CD4-positive, CD25-positive, alpha-beta regulatory T cell (primary cell): ENCODE data around the gene DNAJC4. TPM values are rescaled to one million over a fixed set of nuclear protein-coding genes. Genes with fewer than 3 reads are reported as not detected.

Experiments
- ATAC-seq, 2 donors: fragments of 150-1000 bp; cut with Tn5 transposase; one replicate each; pipeline ENCODE4 v1.10.0; 2021; ENCODE audit warnings: low read depth in 2 of 2, moderate number of reproducible peaks in 2 of 2, moderate library complexity in 1 of 2
- DNase-seq, 3 donors: peaks; one replicate each; pipeline versions ENCODE4 v3.0.0 to v3.0.0-alpha.2; 2012 to 2022; ENCODE audit warnings: mixed read lengths in 1 of 3
- H3K27ac ChIP-seq: one replicate; pipeline ENCODE4 v1.7.0; 2013; ENCODE audit warnings: mild to moderate bottlenecking, low read length; ENCODE audit not compliant: insufficient read depth, poor library complexity, severe bottlenecking
- H3K27me3 ChIP-seq: one replicate; pipeline ENCODE4 v1.7.0; 2013; ENCODE audit warnings: low read length; ENCODE audit not compliant: control insufficient read depth, insufficient read depth
- H3K36me3 ChIP-seq: one replicate; pipeline ENCODE4 v1.7.0; 2013; ENCODE audit warnings: mild to moderate bottlenecking, low read length, moderate library complexity; ENCODE audit not compliant: control insufficient read depth, insufficient read depth
- H3K4me1 ChIP-seq: 2 replicates; pipeline ENCODE4 v1.7.0; 2013; ENCODE audit warnings: mild to moderate bottlenecking, low read length; ENCODE audit not compliant: insufficient read depth, control insufficient read depth, poor library complexity, severe bottlenecking
- H3K4me3 ChIP-seq: one replicate; pipeline ENCODE4 v1.7.0; 2013; ENCODE audit warnings: low read depth, mild to moderate bottlenecking, low read length, moderate library complexity
- H3K9me3 ChIP-seq, 2 experiments: 1 replicate in 1 of 2; 2 replicates in 1 of 2; pipeline ENCODE4 v1.7.0; 2013; ENCODE audit warnings: low read length in 2 of 2, mild to moderate bottlenecking in 1 of 2, moderate library complexity in 1 of 2; ENCODE audit not compliant: control insufficient read depth in 2 of 2
- H3K27ac Mint-ChIP-seq, 3 donors: one replicate each; pipeline ENCODE4 v1.8.0; 2020 to 2022; ENCODE audit warnings: mild to moderate bottlenecking in 3 of 3, mixed read lengths in 3 of 3, moderate library complexity in 2 of 3
- H3K27me3 Mint-ChIP-seq: one replicate; pipeline ENCODE4 v1.8.0; 2022; ENCODE audit warnings: mild to moderate bottlenecking, mixed read lengths
- H3K36me3 Mint-ChIP-seq: one replicate; pipeline ENCODE4 v1.8.0; 2020; ENCODE audit warnings: mixed read lengths
- H3K4me1 Mint-ChIP-seq, 4 donors: one replicate each; pipeline ENCODE4 v1.8.0; 2020 to 2022; ENCODE audit warnings: mixed read lengths in 4 of 4, mild to moderate bottlenecking in 1 of 4
- H3K4me3 Mint-ChIP-seq, 4 donors: one replicate each; pipeline ENCODE4 v1.8.0; 2020 to 2022; ENCODE audit warnings: mild to moderate bottlenecking in 4 of 4, mixed read lengths in 4 of 4, moderate library complexity in 3 of 4
- H3K9me3 Mint-ChIP-seq, 7 donors: one replicate each; pipeline ENCODE4 v1.8.0; 2020 to 2022; ENCODE audit warnings: mixed read lengths in 7 of 7, mild to moderate bottlenecking in 3 of 7, moderate library complexity in 2 of 7
- polyA plus RNA-seq, 4 donors: library from polyadenylated mRNA; unstranded; fragments of 300-500 nt; fragmentation: Illumina TruSeq; gene quantifications; one replicate each; pipeline ENCODE4 v1.2.3, GENCODE V29; 2021
- total RNA-seq: library from RNA; stranded (reverse); gene quantifications from one replicate; pipeline ENCODE4 v1.2.3, GENCODE V29; 2022

Gene DNAJC4
- total and polyA plus RNA-seq, 5 donors from 2014 or later: 18.1 to 41.9 (median 22.0) TPM

DNA sequence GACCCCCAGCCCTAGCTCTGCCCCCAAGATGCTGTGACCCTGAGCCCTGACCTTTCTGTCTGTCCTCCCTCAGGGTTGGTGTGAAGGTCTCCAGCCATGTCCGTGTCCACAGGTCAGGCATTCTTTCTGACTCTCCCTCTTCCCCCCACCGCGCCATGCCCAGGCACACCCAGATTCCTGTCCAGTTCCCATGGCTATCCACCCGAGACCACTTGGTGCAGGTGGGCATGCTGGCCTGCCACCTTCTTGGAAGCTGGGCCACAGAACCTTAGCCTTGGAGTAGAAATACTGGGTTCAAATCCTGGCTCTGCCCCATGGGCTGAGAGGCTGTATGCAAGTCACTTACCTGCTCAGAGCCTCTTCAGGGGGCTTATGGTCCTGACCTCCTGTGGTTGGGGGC, 18.7 kb downstream of the DNAJC4 start:
- Mint-ChIP-seq H3K9me3 (peaks cover 0 to 2% (median 0%) of the 10 kb centered on the region in 7 donors), H3K27me3 (no peaks in the 10 kb centered on the region), H3K27ac (peak overlapping the region in 1 of 3 donors; percentile 76), H3K4me3 (peak overlapping the region; percentile 22 to 92 (median 36)), H3K36me3 (no peaks in the 10 kb centered on the region), H3K4me1 (peaks cover 0 to 45% (median 13%) of the 10 kb centered on the region in 4 donors)
- DNase-seq: no peak
- Histone ChIP-seq H3K9me3 (no peaks in the 10 kb centered on the region), H3K36me3 (no peaks in the 10 kb centered on the region), H3K4me3 (no peak overlapping the region), H3K27me3 (no peaks in the 10 kb centered on the region), H3K4me1 (peaks cover 57% of the 10 kb centered on the region), H3K27ac (no peak overlapping the region)
- ATAC-seq: no peak

DNA sequence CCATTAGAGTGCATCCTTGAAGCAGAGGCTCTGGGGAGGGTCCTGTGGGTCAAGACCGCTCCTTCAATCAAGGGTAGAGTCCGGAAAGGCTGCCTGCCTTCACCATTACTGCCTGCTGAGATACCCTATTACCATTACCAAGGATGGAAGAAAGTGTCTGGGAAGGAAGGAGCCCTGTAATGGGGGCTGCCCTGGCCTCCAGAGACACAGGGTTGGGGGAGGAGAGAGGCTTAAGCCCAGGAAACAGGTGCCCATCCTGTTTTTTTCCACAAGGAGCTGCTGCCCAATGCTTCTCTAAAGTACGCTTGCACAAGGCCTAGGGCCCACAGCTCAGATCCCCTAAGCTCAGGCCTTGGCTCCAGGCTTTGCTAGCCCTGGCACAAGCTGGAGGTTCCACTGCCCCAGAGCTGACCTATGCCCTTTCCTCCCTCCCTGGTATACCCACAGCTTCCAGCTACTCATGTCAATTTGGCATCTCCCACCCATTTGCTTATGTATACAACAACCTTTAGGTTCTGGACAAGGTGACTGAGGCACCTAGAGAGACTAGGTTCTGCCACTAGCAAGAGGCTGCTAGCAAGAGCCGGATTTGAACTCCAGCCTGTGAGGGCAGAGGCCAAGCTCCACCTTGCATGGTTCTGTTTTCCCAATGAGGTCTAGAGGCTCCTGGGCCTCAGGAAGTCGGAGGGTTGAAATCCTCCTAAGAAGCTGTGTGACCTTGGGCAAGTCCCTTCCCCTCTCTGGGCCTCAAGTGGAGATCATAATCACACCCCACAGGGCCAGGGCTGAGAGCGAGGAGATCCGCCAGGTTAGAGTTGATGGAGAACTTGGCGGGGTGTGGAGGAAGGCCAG, 19.4 kb downstream of the DNAJC4 start:
- Histone ChIP-seq H3K36me3 (no peaks in the 10 kb centered on the region), H3K27ac (no peak overlapping the region), H3K27me3 (no peaks in the 10 kb centered on the region), H3K4me3 (no peak overlapping the region), H3K4me1 (peaks cover 50% of the 10 kb centered on the region), H3K9me3 (no peaks in the 10 kb centered on the region)
- DNase-seq (no peak), ATAC-seq (no peak)
- Mint-ChIP-seq H3K27ac (peak overlapping the region in 2 of 3 donors; percentile 56 to 69), H3K9me3 (peaks cover 0 to 2% (median 0%) of the 10 kb centered on the region in 7 donors), H3K27me3 (no peaks in the 10 kb centered on the region), H3K4me1 (peaks cover 0 to 43% (median 13%) of the 10 kb centered on the region in 4 donors), H3K36me3 (no peaks in the 10 kb centered on the region), H3K4me3 (peak overlapping the region; percentile 55 to 90 (median 68))

DNA sequence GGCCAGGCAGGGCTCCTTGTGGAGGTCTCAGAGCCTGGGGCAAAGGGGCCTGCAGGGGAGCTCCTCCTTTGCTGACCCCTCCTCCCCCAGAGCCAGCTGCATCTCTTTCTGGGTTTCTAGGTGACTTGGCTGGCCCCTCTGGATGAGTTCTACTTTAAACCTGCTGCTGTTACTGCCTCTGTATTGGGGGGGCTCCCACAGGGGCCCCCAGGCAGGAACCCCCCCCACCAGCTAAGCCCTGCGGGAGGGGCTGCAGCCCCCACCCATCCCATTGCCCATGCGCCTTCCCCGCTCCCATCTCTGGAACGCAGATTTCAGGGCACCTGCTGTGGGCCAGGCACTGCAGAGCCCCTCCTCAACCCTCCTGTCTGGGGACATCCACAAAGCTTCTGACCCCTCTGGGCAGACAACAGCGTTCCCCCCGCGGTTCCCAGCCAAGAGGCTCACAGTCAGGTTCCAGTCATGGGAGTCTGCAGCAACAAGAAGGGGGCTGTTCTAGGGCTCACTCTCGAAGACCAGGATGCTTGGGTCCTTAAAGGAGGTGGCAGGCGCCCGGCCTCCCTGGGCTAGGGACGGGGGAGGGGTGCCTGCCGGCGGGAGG, 20.2 kb downstream of the DNAJC4 start:
- Histone ChIP-seq H3K27me3 (no peaks in the 10 kb centered on the region), H3K27ac (no peak overlapping the region), H3K36me3 (no peaks in the 10 kb centered on the region), H3K4me3 (no peak overlapping the region), H3K9me3 (no peaks in the 10 kb centered on the region), H3K4me1 (peaks cover 43% of the 10 kb centered on the region)
- DNase-seq (no peak), ATAC-seq (no peak)
- H3K36me3 Mint-ChIP-seq: no peaks in the 10 kb centered on the region
- peaks cover 0 to 36% (median 13%) of the 10 kb centered on the region in 4 donors for H3K4me1 Mint-ChIP-seq
- H3K27me3 Mint-ChIP-seq: no peaks in the 10 kb centered on the region
- no peak overlapping the region for H3K27ac Mint-ChIP-seq
- peaks cover 0 to 2% (median 0%) of the 10 kb centered on the region in 7 donors for H3K9me3 Mint-ChIP-seq
- H3K4me3 Mint-ChIP-seq: peak overlapping the region in 3 of 4 donors; percentile 50 to 90 (median 86)

- peaks cover 0 to 2% (median 0%) of the 10 kb centered on the region in 7 donors for H3K9me3 Mint-ChIP-seq
- no peaks in the 10 kb centered on the region for H3K9me3 ChIP-seq
- no peaks in the 10 kb centered on the region for H3K27me3 ChIP-seq
- H3K4me3 ChIP-seq: no peak within 1 kb of the TSS
- no peak within 1 kb of the TSS for H3K27ac ChIP-seq
- H3K4me3 Mint-ChIP-seq: peak within 1 kb of the TSS; percentile 86 to 94 (median 90)
- ATAC-seq: peak; percentile 62 to 69
- H3K27me3 Mint-ChIP-seq: no peaks in the 10 kb centered on the region
- peak; percentile 40 to 59 (median 49) for DNase-seq
- H3K4me1 ChIP-seq: peaks cover 36% of the 10 kb centered on the region
- H3K27ac Mint-ChIP-seq: peak within 1 kb of the TSS in 2 of 3 donors; percentile 36 to 38
- H3K4me1 Mint-ChIP-seq: peaks cover 0 to 29% (median 11%) of the 10 kb centered on the region in 4 donors
- H3K36me3 Mint-ChIP-seq: no peaks in the 10 kb centered on the region
- H3K36me3 ChIP-seq: no peaks in the 10 kb centered on the region
Measured at GRCh38 chr11:64251016-64251752, 20.8 kb downstream of the DNAJC4 start, which contains the start of gene PLCB3. PLCB3 (plus strand) TSS chr11:64251530; CDS start chr11:64251650, 120 bp downstream.

DNA sequence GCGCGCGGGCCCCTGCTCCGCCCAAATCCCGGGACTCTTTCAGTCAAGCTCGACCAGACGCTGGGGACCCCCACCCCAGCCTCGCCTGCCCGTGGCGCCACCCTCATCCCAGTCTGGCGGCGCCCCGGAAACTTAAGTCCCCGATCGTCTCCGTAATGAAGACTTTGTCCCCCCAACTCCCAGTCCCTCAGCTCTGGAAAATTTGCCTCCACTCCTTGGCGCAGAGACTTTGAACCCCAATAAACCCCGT, 21.3 kb downstream of the DNAJC4 start:
- no peak overlapping the region for H3K27ac Mint-ChIP-seq
- no peak for ATAC-seq

DNA sequence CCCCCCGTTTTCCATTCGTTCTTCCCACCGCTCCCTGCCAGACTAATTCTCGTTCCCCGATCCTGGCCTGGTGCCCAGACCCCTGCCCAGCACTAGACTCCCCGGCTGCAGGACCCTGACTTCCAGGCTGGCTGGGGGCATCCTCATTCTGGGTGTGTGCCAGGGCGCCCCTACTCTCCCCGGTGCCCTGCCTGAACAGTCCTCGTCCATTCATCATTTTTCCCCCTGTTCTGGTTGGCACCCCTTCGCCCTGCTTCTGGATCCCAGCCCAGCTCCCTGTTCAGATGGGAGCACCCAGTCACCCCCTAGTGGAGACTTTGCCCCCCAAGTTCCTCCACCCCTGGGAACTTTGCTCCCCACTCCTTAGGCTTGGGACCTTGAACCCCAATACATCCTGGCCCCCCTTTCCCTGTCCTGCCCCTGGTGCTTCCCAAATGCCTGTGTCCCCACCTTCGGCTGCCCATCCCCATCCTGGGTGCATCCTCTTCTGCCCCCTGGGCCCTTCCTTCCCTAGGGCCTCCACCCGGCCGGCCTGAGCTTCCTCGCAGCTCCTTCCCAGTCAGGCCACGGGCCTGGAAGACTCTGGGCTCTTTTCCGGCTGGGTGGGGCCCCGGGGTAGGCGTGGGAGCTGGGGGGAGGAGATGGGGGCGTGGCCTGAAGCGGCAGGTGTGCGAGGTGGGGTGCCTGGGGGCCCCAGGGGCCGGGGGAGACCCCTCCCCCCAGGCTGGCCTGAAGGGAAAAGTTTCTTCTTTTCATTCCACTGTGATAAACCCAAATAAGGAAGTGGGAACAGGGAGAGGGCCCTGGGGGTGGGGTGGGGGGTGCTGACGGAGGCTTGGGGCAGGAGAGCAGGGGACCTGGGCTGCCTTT, 21.9 kb downstream of the DNAJC4 start:
- H3K4me3 ChIP-seq: no peak overlapping the region
- peak overlapping the region; percentile 77 to 92 (median 87) for H3K4me3 Mint-ChIP-seq
- H3K27ac ChIP-seq: no peak overlapping the region
- no peaks in the 10 kb centered on the region for H3K27me3 Mint-ChIP-seq
- peaks cover 0 to 29% (median 11%) of the 10 kb centered on the region in 4 donors for H3K4me1 Mint-ChIP-seq
- H3K36me3 Mint-ChIP-seq: no peaks in the 10 kb centered on the region
- no peaks in the 10 kb centered on the region for H3K27me3 ChIP-seq
- peaks cover 31% of the 10 kb centered on the region for H3K4me1 ChIP-seq
- H3K9me3 Mint-ChIP-seq: peaks cover 0 to 2% (median 0%) of the 10 kb centered on the region in 7 donors
- no peaks in the 10 kb centered on the region for H3K36me3 ChIP-seq
- no peaks in the 10 kb centered on the region for H3K9me3 ChIP-seq
- no peak for ATAC-seq
- no peak for DNase-seq
- peak overlapping the region in 1 of 3 donors; percentile 36 for H3K27ac Mint-ChIP-seq

More for the DNA sequence above, 21.3 kb downstream of the DNAJC4 start:
- Histone ChIP-seq H3K27me3 (no peaks in the 10 kb centered on the region), H3K36me3 (no peaks in the 10 kb centered on the region), H3K4me3 (no peak overlapping the region), H3K4me1 (peaks cover 36% of the 10 kb centered on the region), H3K27ac (no peak overlapping the region), H3K9me3 (no peaks in the 10 kb centered on the region)
- Mint-ChIP-seq H3K9me3 (peaks cover 0 to 2% (median 0%) of the 10 kb centered on the region in 7 donors), H3K4me3 (peak overlapping the region; percentile 77 to 92 (median 87)), H3K36me3 (no peaks in the 10 kb centered on the region), H3K4me1 (peaks cover 0 to 29% (median 11%) of the 10 kb centered on the region in 4 donors), H3K27me3 (no peaks in the 10 kb centered on the region)
- peak in 1 of 3 donors; percentile 24 for DNase-seq

GRCh38 chr11:64253043-64253442, 22.7 kb downstream of the DNAJC4 start:
- no peak for ATAC-seq
- Mint-ChIP-seq H3K4me3 (peak overlapping the region in 3 of 4 donors; percentile 54 to 68 (median 65)), H3K9me3 (peaks cover 0 to under 1% (median 0%) of the 10 kb centered on the region in 7 donors), H3K4me1 (peaks cover 0 to 27% (median 8%) of the 10 kb centered on the region in 4 donors), H3K27me3 (no peaks in the 10 kb centered on the region), H3K36me3 (no peaks in the 10 kb centered on the region), H3K27ac (peak overlapping the region in 1 of 3 donors; percentile 3)
- DNase-seq: no peak
- H3K36me3 ChIP-seq: no peaks in the 10 kb centered on the region
- no peaks in the 10 kb centered on the region for H3K9me3 ChIP-seq
- H3K4me3 ChIP-seq: no peak overlapping the region
- peaks cover 24% of the 10 kb centered on the region for H3K4me1 ChIP-seq
- H3K27me3 ChIP-seq: no peaks in the 10 kb centered on the region
- no peak overlapping the region for H3K27ac ChIP-seq
